Stimulated activated CD8-positive, alpha-beta memory T cell treated with anti-CD3 and anti-CD28 coated beads, Interleukin-4, amount 100 ng/mL, for 4 hours (primary cell): ENCODE results near the gene ZNF212.

Experiments used
- DNase-seq, 2 donors: peaks; one replicate each; pipeline ENCODE4 v3.0.0-alpha.2; 2020; ENCODE audit warnings: low read depth in 2 of 2, low spot score in 1 of 2

The ZNF212 gene

DNA sequence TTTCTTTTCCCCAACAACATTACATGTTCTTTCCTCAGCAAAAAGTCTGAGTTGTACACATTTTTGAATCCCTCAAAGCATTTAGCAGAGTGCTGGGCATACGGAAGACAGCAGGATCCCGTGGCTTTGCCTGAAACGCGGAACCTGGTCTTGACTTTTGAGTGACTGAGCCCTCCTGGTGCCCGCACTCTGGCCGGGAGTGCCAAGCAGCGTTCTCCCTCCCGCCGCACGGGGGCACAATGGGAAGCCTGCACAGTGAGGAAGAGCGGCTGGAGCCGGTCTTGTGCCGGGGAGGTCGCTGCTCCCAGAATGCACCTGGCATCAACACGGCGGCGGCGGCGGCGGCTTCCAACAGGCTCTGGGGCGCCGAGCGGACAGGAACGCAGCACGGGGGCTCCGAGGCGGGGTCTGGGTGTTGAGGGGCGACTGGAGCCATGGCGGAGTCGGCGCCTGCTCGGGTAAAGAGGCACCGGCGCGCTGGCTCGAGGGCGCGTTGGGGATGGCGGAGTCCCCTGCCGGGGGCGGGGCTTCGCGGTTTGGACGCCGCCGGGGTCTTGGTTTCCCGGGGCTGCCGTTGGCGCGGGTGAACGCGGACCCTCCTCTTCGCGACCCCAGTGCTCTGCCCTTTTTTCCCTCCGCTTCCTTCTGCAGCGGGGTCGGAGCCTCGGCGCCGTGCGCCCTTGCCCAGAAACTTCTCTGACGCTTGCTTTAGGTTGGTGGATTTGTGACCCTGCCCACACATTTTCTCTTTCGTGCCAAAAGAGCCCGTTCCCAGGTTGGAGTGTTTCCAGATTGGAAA lies at the start of gene ZNF212:
ZNF212 (plus strand) TSS at position 307 of the 799 bp plus-strand sequence; CDS start at position 435, 128 bp downstream.
- DNase-seq, result peak; percentile 78 to 80

DNA sequence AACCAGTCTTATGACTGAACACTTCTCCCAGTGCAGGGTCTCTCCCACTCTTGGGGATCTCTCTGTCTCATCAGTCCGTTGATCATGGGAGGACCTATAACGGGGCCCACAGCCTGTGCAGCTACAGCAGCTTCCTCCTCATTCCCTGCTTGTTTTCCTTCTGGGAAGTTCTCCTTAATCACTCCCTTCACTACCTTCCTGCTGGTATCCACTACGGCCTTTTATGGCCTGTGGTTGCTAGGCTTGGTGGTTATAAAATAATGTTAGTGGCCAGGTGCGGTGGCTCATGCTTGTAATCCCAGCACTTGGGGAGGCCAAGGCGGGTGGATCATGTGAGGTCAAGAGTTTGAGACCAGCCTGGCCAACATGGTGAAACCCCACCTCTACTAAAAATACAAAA lies 47.6 kb upstream of the ZNF212 start:
- DNase-seq, result no peak

DNA sequence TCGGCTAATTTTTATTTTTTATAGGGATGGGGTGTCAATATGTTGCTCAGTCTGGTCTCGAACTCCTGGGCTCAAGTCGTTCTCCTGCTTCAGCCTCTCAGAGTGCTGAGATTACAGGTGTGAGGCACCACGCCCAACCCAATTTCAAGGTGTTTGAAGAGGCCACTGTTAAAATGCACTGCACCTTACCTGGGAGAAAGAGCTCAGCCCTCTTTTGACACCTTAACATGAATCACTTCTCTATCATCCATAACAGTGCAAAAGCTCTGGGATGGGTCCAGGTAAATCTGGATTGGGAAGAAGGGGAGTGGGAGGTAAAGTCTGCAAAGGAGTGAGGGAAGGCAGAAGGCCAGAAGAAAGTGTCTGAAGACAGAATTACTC lies 44.7 kb upstream of the ZNF212 start:
- DNase-seq, result no peak

GRCh38 chr7:149195180-149196150 lies 44.0 kb upstream of the ZNF212 start, which contains the start of gene ZNF282:
Gene ZNF282, plus strand, starts transcription at chr7:149195546. Its CDS starts 44 bp downstream, at chr7:149195590.
- DNase-seq, result peak in 1 of 2 donors; percentile 45

- no peak for DNase-seq
Observed at GRCh38 chr7:149196151-149196704, 43.2 kb upstream of the ZNF212 start.

- DNase-seq, result no peak
Observed at GRCh38 chr7:149196705-149197171, 42.7 kb upstream of the ZNF212 start.

GRCh38 chr7:149197675-149198074 lies 41.8 kb upstream of the ZNF212 start:
- DNase-seq, result no peak

DNA sequence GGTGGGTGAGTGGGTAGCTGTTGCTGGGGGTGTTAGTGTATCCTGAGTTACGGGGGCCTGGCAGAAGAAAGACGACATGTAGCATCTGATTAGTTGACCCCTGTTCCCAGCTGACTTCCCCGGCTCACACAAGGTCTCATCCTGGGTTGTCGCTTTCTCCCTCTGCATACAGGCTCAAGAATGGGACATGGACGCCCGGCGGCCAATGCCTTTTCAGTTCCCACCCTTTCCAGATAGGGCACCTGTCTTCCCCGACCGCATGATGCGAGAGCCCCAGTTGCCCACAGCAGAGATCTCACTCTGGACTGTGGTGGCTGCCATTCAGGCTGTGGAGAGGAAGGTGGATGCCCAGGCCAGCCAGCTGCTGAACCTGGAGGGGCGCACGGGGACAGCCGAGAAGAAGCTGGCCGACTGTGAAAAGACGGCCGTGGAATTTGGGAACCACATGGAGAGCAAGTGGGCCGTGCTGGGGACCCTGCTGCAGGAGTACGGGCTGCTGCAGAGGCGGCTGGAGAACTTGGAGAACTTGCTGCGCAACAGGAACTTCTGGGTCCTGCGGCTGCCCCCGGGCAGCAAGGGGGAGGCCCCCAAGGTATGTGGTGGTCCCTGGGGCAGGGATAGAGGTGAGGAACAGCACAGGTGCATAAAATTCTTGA lies 41.2 kb upstream of the ZNF212 start:
- no peak for DNase-seq

GRCh38 chr7:149199234-149199995 lies 40.0 kb upstream of the ZNF212 start:
- DNase-seq, result no peak

- no peak for DNase-seq
Observed at GRCh38 chr7:149202831-149203231, 36.6 kb upstream of the ZNF212 start.

DNA sequence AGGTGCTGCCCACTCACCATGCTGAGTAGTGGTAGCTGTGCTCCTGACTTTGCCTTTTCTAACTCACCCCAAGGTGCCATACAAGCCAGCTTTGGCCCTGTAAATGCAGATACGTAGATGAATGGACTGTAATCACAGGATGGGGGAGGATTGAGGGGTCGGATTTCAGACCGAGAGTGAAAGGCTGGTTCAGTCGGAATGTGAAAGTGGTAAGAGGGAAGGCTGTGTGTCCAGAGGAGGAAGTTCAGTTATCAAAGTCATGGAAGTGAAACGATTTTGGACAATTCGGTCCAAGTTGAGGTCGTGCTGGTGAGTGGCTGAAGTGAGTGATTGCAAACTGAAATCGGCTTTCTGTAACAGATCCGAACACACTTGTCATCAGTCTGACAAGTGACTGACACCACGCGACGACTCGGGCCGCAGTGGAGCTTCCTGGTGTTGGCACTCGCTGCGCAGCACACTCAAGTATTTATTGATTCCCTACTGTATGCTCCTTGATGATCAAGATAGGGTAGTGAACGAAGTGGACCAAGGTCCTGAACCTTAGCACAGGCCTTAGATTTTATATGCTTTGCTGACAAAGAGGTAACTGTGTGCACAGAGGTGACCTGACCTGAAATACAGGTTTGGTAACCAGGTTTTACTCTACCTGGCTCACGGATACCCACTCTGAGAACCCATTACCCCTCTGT lies 33.6 kb upstream of the ZNF212 start:
- no peak for DNase-seq

DNA sequence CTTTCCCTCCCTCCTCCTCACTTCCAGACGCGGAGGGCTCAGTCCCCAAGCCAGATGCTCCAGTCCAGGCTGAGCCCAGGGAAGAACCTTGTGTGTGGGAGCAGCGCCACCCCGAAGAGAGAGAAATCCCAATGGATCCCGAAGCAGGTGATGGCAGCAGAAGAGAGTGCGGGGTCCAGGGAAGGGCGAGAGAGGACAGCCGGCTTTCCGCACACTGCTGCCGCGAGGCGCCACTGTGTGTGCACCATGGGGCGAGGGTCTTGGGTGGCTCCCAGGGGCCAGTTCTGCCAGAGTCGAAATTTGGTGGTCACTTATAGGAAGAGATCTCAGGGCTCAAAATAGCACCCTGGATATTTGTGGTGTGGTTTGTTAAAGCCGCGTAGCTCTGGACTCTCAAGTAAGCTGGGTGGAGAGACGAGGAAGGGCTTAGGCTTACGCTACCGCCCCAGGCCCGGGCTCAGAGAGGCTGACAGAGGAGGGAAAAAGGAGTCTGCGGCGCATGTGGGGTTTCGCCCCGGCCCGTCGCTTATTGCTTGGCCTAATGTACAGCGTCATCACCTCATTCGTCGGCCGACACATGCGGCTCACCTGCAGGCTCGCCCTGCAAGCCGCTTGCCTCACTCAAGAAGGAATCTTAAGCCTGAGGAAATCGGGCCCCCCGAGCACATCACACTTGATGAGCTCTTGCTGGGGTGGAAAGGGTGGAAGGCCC lies 32.0 kb upstream of the ZNF212 start:
- no peak for DNase-seq

DNA sequence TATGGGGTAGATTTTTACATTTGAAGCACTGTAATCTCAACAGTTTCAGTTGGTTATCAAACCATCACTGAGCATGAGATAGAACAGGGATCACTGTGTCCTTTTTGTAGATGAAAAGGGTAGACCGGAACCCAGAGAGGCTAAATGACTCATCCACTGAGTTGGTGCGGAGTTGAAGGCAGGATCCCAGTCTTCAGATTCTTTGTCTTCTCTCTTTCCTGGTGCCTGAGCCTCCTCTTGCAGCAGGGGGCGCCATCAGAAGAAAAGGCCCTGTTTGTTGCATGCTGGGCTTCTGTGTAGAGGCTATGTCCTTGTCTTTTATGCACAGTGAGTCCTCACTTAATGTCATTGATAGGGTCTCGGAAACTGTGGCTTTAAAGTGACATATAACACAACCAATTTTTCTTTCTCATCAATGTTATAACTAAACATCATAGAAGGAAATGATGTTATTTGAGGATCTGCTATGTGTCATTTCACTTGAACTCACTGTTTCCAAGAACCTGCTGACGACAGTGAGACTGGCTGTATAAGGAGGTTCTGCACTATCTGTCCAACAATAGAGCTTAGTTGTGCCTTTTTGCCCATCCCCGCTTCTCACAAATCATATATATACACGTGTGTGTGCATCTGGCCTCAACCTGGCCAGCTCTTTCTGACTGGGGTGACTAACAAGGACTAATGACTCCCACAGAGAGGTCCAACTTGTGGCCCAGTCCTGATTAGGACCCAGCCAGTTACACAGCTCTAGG lies 29.8 kb upstream of the ZNF212 start:
- peak; percentile 18 to 47 for DNase-seq

DNA sequence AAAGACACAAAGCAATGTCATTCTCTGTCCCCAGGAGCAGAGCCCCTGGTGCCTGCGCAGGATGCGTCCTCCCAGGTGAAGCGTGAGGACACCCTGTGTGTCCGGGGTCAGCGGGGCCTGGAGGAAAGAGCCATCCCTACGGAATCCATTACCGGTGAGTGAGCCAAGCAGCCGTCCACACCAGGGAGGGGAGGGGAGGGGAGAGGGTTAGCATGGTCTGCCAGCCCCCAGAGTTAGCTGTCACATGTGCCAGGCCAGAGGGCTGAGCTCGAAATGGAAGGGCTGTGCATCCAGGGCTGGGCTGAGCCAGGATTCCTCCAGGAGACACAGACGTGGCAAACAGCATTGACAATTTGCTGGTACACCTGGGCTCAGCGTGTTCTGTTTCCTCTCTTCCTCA lies 28.9 kb upstream of the ZNF212 start:
- no peak for DNase-seq

GRCh38 chr7:149214020-149214720 lies 25.3 kb upstream of the ZNF212 start:
- no peak for DNase-seq

- DNase-seq, result no peak
Observed at GRCh38 chr7:149216402-149216801, 23.0 kb upstream of the ZNF212 start.

GRCh38 chr7:149217570-149217969 lies 21.9 kb upstream of the ZNF212 start:
- DNase-seq, result no peak
